ENCODE results near the gene SUGCT. TPM values are rescaled to one million over a fixed set of nuclear protein-coding genes. Genes with fewer than 3 reads are reported as not detected.
"Not testable (repeated sequence)": the region's sequence is repeated elsewhere in the genome, so short reads cannot be mapped to it uniquely, and the experiment has no call there.

The SUGCT gene
- total and polyA plus RNA-seq, 3 donors from 2014 or later: 7.1 to 9.8 (median 8.1) TPM

- WGBS, 2 donors: 87 to 90% methylated on average over 2 of the region's 2 CpGs
- Histone ChIP-seq H3K4me3 (no peak overlapping the region), H3K27me3 (no peaks in the 10 kb centered on the region), H3K36me3 (ENCODE audit: low read depth, missing control alignments) (no peaks in the 10 kb centered on the region), H3K27ac (no peak overlapping the region), H3K9me3 (no peaks in the 10 kb centered on the region), H3K4me1 (no peaks in the 10 kb centered on the region)
- TF ChIP-seq POLR2A (IDR thresholded peaks at IDR 0.05): no peak
- intact Hi-C loops (cut with DNase I; ENCODE audit: low total_unique reads): no loop called here
- no peak for DNase-seq
Observed at GRCh38 chr7:40102897-40103296, 31.9 kb upstream of the SUGCT start.

DNA sequence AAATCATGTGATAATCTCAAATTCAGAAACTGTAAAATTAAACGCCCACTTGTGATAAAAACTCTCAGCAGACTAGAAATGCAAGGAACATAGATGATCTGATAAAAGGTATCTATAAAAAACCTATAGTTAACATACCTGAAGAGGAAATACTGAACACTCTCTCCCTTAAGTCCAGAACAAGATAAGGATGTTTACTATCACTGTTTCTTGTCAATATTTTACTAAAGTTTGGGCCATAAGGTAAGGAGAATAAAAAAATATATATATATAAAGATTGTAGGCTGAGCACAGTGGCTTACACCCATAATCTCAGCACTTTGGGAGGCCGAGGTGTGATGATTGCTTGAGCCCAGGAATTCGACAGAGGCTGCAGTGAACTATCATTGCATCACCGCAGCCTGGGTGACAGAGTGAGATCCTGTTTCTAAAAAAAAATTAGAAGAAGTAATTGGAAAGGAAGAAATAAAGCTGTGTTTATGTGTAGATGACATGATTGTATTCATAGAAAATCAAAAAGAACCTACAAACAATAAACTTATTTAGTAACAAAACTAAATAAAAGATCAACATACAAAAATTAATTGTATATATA, 28.8 kb upstream of the SUGCT start:
- no peaks in the 10 kb centered on the region for H3K36me3 ChIP-seq (ENCODE audit: low read depth, missing control alignments)
- WGBS, 2 donors: 77 to 87% methylated on average over 4 of the region's 4 CpGs
- no peak overlapping the region for H3K27ac ChIP-seq
- TF ChIP-seq CTCF (IDR thresholded peaks at IDR 0.05) (no peak), POLR2A (IDR thresholded peaks at IDR 0.05) (no peak)
- no peaks in the 10 kb centered on the region for H3K4me1 ChIP-seq
- DNase-seq: no peak
- intact Hi-C loops (cut with DNase I; ENCODE audit: low total_unique reads): no loop called here
- no peaks in the 10 kb centered on the region for H3K27me3 ChIP-seq
- no peaks in the 10 kb centered on the region for H3K9me3 ChIP-seq
- no peak overlapping the region for H3K4me3 ChIP-seq

- Histone ChIP-seq H3K4me1 (no peaks in the 10 kb centered on the region), H3K9me3 (no peaks in the 10 kb centered on the region), H3K27me3 (no peaks in the 10 kb centered on the region), H3K4me3 (no peak overlapping the region), H3K27ac (no peak overlapping the region), H3K36me3 (ENCODE audit: low read depth, missing control alignments) (no peaks in the 10 kb centered on the region)
- TF ChIP-seq POLR2A (IDR thresholded peaks at IDR 0.05) (no peak), CTCF (IDR thresholded peaks at IDR 0.05) (no peak)
- 93 to 95% methylated on average over 2 of the region's 2 CpGs for WGBS, 2 donors
- intact Hi-C loops (cut with DNase I; ENCODE audit: low total_unique reads): no loop called here
- no peak for DNase-seq
Observed at GRCh38 chr7:40115936-40116335, 18.9 kb upstream of the SUGCT start.

- DNase-seq; H3K4me1 ChIP-seq; H3K9me3 ChIP-seq; H3K4me3 ChIP-seq; intact Hi-C loops (cut with DNase I; ENCODE audit: low total_unique reads); H3K27ac ChIP-seq; H3K27me3 ChIP-seq; H3K36me3 ChIP-seq (ENCODE audit: low read depth, missing control alignments): not testable (repeated sequence)
- 91 to 92% methylated on average over 9 of the region's 9 CpGs for WGBS, 2 donors
Observed at GRCh38 chr7:40117199-40117598, 17.6 kb upstream of the SUGCT start.

DNA sequence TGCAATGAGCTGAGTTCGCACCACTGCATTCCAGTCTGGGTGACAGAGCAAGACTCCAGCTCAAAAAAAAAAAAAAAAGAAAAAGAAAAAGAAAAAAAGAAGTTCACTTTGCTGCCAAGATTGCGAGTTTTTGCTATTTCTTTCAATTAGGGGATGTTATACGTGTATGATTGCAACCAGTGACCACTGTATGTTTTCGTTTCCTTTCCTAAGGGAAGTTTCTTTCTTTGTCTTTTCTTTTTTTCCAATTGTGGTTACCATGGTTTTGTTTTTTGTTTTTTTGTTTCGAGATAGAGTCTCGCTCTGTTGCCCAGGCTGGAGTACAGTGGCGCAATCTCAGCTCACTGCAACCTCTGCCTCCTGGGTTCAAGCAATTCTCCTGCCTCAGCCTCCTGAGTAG, 16.6 kb upstream of the SUGCT start:
- H3K4me1 ChIP-seq; DNase-seq; H3K27ac ChIP-seq; H3K36me3 ChIP-seq (ENCODE audit: low read depth, missing control alignments); H3K9me3 ChIP-seq; H3K27me3 ChIP-seq; H3K4me3 ChIP-seq; intact Hi-C loops (cut with DNase I; ENCODE audit: low total_unique reads): not testable (repeated sequence)
- 75 to 85% methylated on average over 7 of the region's 7 CpGs for WGBS, 2 donors

GRCh38 chr7:40120020-40120419, 14.8 kb upstream of the SUGCT start:
- intact Hi-C loops (cut with DNase I; ENCODE audit: low total_unique reads): no loop called here
- H3K27ac ChIP-seq: no peak overlapping the region
- no peak for DNase-seq
- no peak overlapping the region for H3K4me3 ChIP-seq
- no peaks in the 10 kb centered on the region for H3K36me3 ChIP-seq (ENCODE audit: low read depth, missing control alignments)
- TF ChIP-seq CTCF (IDR thresholded peaks at IDR 0.05) (no peak), POLR2A (IDR thresholded peaks at IDR 0.05) (no peak)
- 84 to 92% methylated on average over 5 of the region's 5 CpGs for WGBS, 2 donors
- H3K4me1 ChIP-seq: no peaks in the 10 kb centered on the region
- no peaks in the 10 kb centered on the region for H3K9me3 ChIP-seq
- no peaks in the 10 kb centered on the region for H3K27me3 ChIP-seq

DNA sequence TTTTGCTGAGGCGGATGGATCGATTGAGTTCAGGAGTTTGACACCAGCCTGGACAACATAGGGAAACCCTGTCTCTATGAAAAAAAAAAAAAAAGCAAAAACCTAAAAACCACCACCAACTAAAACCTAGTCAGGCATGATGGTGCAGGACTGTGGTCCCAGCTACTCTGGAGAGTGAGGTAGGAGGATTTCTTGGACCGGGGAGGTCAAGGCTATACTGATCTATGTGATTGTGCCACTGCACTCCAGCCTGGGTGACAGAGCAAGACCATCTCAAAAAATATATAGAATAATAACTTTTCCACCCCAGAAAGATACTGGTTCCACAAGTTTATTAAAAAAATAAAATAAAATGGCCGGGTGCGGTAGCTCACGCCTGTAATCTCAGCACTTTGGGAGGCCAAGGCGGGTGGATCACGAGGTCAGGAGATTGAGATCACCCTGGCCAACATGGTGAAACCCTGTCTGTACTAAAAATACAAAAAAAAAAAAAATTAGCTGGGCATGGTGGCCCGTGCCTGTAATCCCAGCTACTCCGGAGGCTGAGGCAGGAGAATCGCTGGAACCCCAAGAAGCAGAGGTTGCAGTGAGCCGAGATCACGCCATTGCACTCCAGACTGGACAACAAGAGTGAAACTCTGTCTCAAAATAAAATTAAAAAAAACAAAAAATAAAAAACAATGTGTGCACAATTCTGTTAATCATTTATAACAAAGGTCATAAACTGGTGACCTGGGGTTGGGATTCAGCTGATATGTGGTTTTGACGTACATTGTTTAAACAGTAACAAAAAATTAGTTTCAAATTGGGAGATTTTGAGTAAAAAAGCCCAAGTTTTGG, 12.5 kb upstream of the SUGCT start:
- WGBS, 2 donors: 91 to 94% methylated on average over 14 of the region's 14 CpGs
- H3K27ac ChIP-seq; intact Hi-C loops (cut with DNase I; ENCODE audit: low total_unique reads): not testable (repeated sequence)

More for the DNA sequence above, 12.5 kb upstream of the SUGCT start:
- H3K4me3 ChIP-seq; DNase-seq; H3K4me1 ChIP-seq; H3K9me3 ChIP-seq; H3K27me3 ChIP-seq; H3K36me3 ChIP-seq (ENCODE audit: low read depth, missing control alignments): not testable (repeated sequence)
